D341Med (cell line): ENCODE measurements around the gene ITGA4.

Experiments used
- DNase-seq: peaks from one replicate; pipeline ENCODE4 v3.0.0; 2012; ENCODE audit warnings: low spot score

The ITGA4 gene

DNA sequence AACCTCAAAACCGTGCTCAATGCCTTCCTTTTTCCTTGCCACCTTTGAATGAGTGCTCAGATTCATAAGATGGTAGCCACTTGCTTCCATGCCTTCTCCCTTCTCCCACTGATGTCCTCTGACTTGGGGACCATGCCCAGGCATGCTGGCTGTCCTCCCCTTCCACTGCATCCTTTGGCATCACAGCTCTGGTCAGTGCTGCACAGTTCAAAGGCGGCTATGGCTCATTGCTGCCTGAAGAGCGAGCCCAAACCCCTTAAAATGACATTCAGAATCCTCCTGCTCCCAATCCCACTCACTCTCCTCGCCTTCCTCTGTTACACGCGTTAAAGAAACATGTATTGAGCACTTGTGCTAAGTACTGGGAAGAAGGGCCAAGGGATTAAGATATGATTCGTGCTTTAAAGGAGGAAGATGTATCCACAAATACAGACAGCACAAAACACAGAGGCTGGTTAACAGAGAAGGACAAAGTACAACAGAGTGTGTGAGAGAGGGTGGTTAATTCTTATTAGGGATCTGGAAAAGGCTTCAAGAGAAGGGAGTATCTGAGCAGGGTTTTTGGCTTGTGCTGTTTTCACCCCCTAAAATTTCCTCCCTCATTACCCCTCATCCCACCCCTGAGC is 118.0 kb downstream of the ITGA4 start:
- DNase-seq = no peak

GRCh38 chr2:181575650-181576025 is 118.5 kb downstream of the ITGA4 start:
- no peak for DNase-seq

DNA sequence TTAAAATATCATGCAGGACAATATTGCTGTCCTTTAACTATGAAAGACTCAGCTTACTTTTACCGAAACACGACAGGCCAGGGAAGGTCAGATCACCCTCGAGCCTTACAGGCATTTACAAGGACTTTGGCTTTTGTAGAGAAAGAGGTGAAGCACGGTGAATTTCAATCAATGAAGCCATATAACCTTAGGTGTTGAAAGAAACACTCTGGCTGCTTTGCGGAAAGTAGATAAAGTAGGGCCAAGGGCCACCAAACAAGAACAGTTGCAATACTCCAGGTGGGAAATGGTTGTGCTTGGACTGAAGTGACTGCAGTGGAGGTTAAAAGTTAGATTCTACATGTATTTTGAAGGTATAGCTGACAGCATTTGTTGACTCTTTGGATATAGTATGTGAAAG is 119.2 kb downstream of the ITGA4 start:
- DNase-seq = no peak

- DNase-seq = no peak
Measured at GRCh38 chr2:181578829-181579228, 121.6 kb downstream of the ITGA4 start.

DNA sequence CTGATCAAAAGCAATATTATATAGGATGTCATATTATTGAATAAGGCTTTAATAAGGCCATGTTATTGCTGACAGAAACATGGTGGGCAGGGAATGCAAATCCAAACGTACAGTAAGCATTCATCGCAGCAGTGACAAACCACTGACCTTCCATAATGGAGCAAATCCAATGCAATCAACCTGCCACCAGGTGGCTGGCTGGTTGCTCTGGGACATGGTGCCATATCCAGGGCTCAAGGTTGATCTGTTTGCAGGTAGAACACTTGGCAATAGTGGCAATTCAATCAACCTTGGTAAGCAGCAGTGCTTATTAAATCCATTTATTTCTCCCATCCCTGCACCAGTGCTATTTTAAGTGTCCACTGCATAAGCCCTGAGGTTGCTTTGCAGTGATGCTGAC is 124.3 kb downstream of the ITGA4 start:
- no peak for DNase-seq

DNA sequence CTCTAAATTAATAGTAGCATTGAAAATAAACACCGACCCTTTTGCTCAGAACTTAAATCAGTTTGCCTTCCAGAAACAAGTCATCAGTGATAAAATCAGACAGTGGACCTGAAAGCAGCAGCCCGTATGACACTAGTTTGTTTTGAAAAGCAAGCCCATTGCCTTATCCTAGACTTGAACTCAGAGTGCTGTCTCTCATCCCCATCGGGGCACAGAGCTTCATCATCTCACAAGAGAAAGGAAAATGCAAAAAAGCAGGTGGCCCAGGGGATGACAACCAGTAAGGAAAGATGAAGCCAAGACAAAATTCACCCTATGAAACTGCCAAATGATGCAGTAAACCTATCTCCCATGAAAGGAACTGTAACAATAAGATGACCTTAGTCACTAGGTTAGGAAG is 128.5 kb downstream of the ITGA4 start:
- DNase-seq = no peak
